Islet precursor cell (in vitro differentiated cells): ENCODE results near the gene CDC42BPA.

ENCODE experiments used
- DNase-seq: peaks from one replicate; pipeline ENCODE4 v3.0.0-alpha.2; 2018

Gene CDC42BPA

GRCh38 chr1:227333423-227333822 is 15.1 kb upstream of the CDC42BPA start:
- no peak for DNase-seq

- DNase-seq = no peak
These were observed 12.2 kb upstream of the CDC42BPA start for GRCh38 chr1:227330279-227331076.

- DNase-seq = no peak
These were observed 10.2 kb upstream of the CDC42BPA start for GRCh38 chr1:227328405-227329019.

- DNase-seq = no peak
These were observed 6.9 kb upstream of the CDC42BPA start for GRCh38 chr1:227325156-227325555.

GRCh38 chr1:227323967-227324268 is 5.6 kb upstream of the CDC42BPA start:
- DNase-seq = no peak

- DNase-seq = no peak
These were observed 5.1 kb upstream of the CDC42BPA start for GRCh38 chr1:227323171-227323966.

- DNase-seq = no peak
These were observed 4.1 kb upstream of the CDC42BPA start for GRCh38 chr1:227322376-227322775.

- DNase-seq = no peak
These were observed 2.7 kb upstream of the CDC42BPA start for GRCh38 chr1:227321035-227321434.

GRCh38 chr1:227320476-227320875 is 2.2 kb upstream of the CDC42BPA start:
- DNase-seq = no peak

- peak; percentile 90 for DNase-seq
These were observed 738 bp upstream of the CDC42BPA start for GRCh38 chr1:227318853-227319607.

- DNase-seq = peak; percentile 82
These were observed 723 bp downstream of the CDC42BPA start for GRCh38 chr1:227317523-227318015.

GRCh38 chr1:227317011-227317451 is 1.3 kb downstream of the CDC42BPA start:
- no peak for DNase-seq

GRCh38 chr1:227316456-227316855 is 1.8 kb downstream of the CDC42BPA start:
- DNase-seq = no peak

GRCh38 chr1:227315629-227316346 is 2.5 kb downstream of the CDC42BPA start:
- no peak for DNase-seq

GRCh38 chr1:227314014-227314848 is 4.1 kb downstream of the CDC42BPA start:
- DNase-seq = no peak

- no peak for DNase-seq
These were observed 5.8 kb downstream of the CDC42BPA start for GRCh38 chr1:227312361-227313025.

GRCh38 chr1:227311389-227312001 is 6.8 kb downstream of the CDC42BPA start:
- no peak for DNase-seq

- no peak for DNase-seq
These were observed 9.6 kb downstream of the CDC42BPA start for GRCh38 chr1:227308367-227309336.

GRCh38 chr1:227306689-227307088 is 11.6 kb downstream of the CDC42BPA start:
- no peak for DNase-seq
